Mesendoderm (in vitro differentiated cells): ENCODE measurements around the gene PNRC2.

Source experiments
- DNase-seq: peaks from one replicate; pipeline ENCODE4 v3.0.0; 2013
- H2AK5ac ChIP-seq: 2 replicates; pipeline ENCODE4 v1.6.1; 2013; ENCODE audit warnings: low read length, inconsistent platforms
- H2BK120ac ChIP-seq: 2 replicates; pipeline ENCODE4 v1.6.1; 2013; ENCODE audit warnings: low read depth, mild to moderate bottlenecking, low read length, moderate library complexity, mixed read lengths
- H2BK15ac ChIP-seq: replicated peaks from 2 replicates; pipeline ENCODE4 v1.6.1; 2013; ENCODE audit warnings: low read depth, mild to moderate bottlenecking, moderate library complexity
- H2BK5ac ChIP-seq: 2 replicates; pipeline ENCODE4 v1.6.1; 2013; ENCODE audit warnings: low read length, inconsistent platforms
- H3K18ac ChIP-seq: 2 replicates; pipeline ENCODE4 v1.6.1; 2013; ENCODE audit warnings: mild to moderate bottlenecking, low read length, mixed read lengths
- H3K23ac ChIP-seq: one replicate; pipeline ENCODE4 v1.6.1; 2013; ENCODE audit warnings: low read length
- H3K27ac ChIP-seq: 2 replicates; pipeline ENCODE4 v1.5.1; 2013; ENCODE audit warnings: low read depth, mild to moderate bottlenecking, inconsistent platforms, low read length, moderate library complexity
- H3K27me3 ChIP-seq: 2 replicates; pipeline ENCODE4 v1.6.1; 2013; ENCODE audit warnings: low read length, control low read depth, mild to moderate bottlenecking, inconsistent platforms; ENCODE audit not compliant: insufficient read depth, poor library complexity
- H3K36me3 ChIP-seq: 2 replicates; pipeline ENCODE4 v1.6.1; 2013; ENCODE audit warnings: low read length, inconsistent platforms; ENCODE audit not compliant: control insufficient read depth, insufficient read depth
- H3K4ac ChIP-seq: one replicate; pipeline ENCODE4 v1.6.1; 2013; ENCODE audit warnings: low read depth, mild to moderate bottlenecking, low read length, moderate library complexity
- H3K4me1 ChIP-seq: 2 replicates; pipeline ENCODE4 v1.6.1; 2013; ENCODE audit warnings: low read depth, low read length, inconsistent platforms; ENCODE audit not compliant: control insufficient read depth
- H3K4me2 ChIP-seq: 2 replicates; pipeline ENCODE4 v1.6.1; 2013; ENCODE audit warnings: low read length
- H3K4me3 ChIP-seq: 2 replicates; pipeline ENCODE4 v1.5.1; 2013; ENCODE audit warnings: mild to moderate bottlenecking, low read length
- H3K56ac ChIP-seq: one replicate; pipeline ENCODE4 v1.6.1; 2013; ENCODE audit warnings: low read length
- H3K79me1 ChIP-seq: 2 replicates; pipeline ENCODE4 v1.6.1; 2013; ENCODE audit warnings: low read length, inconsistent platforms
- H3K79me2 ChIP-seq: 2 replicates; pipeline ENCODE4 v1.6.1; 2013; ENCODE audit warnings: mild to moderate bottlenecking, low read length; ENCODE audit not compliant: control insufficient read depth, insufficient read depth
- H3K9ac ChIP-seq: 2 replicates; pipeline ENCODE4 v1.6.1; 2013; ENCODE audit warnings: low read length, inconsistent platforms
- H4K5ac ChIP-seq: one replicate; pipeline ENCODE4 v1.6.1; 2013; ENCODE audit warnings: low read length
- H4K8ac ChIP-seq: one replicate; pipeline ENCODE4 v1.6.1; 2013; ENCODE audit warnings: low read depth, mild to moderate bottlenecking, control low read depth, low read length, moderate library complexity
- WGBS: extraction: QIAGEN DNeasy Blood & Tissue Kit; methylation state at CpG from one replicate; pipeline ENCODE4 v1.1.7; 2013; ENCODE audit warnings: low lambda C conversion rate, missing lambda C conversion rate; ENCODE audit not compliant: insufficient coverage; ENCODE audit errors: extremely low coverage; 5-methylcytosine and 5-hydroxymethylcytosine counted together

Gene PNRC2

GRCh38 chr1:23999156-23999671 is 39.6 kb downstream of the PNRC2 start:
- DNase-seq: no peak
- H3K4ac ChIP-seq: no peak overlapping the region
- no peak overlapping the region for H3K4me2 ChIP-seq
- WGBS: no CpG with 5 or more reads among the region's 3 CpGs
- no peak overlapping the region for H2BK15ac ChIP-seq
- no peaks in the 10 kb centered on the region for H3K27me3 ChIP-seq
- no peak overlapping the region for H3K4me3 ChIP-seq
- no peak overlapping the region for H2BK120ac ChIP-seq
- H3K4me1 ChIP-seq: peaks cover 6% of the 10 kb centered on the region
- no peak overlapping the region for H4K8ac ChIP-seq
- no peak overlapping the region for H3K27ac ChIP-seq
- H4K5ac ChIP-seq: no peak overlapping the region
- H3K56ac ChIP-seq: no peak overlapping the region
- H3K23ac ChIP-seq: no peak overlapping the region
- H3K18ac ChIP-seq: no peak overlapping the region
- H3K36me3 ChIP-seq: no peaks in the 10 kb centered on the region
- H2AK5ac ChIP-seq: no peak overlapping the region
- no peak overlapping the region for H3K9ac ChIP-seq
- H3K79me2 ChIP-seq: no peaks in the 10 kb centered on the region
- H2BK5ac ChIP-seq: no peak overlapping the region
- no peaks in the 10 kb centered on the region for H3K79me1 ChIP-seq

GRCh38 chr1:24002695-24003094 is 43.1 kb downstream of the PNRC2 start:
- no peak overlapping the region for H2BK120ac ChIP-seq
- DNase-seq: no peak
- H4K8ac ChIP-seq: peak overlapping the region; percentile 39
- H3K4me3 ChIP-seq: no peak overlapping the region
- no peaks in the 10 kb centered on the region for H3K79me1 ChIP-seq
- H3K4ac ChIP-seq: no peak overlapping the region
- WGBS: no CpG with 5 or more reads among the region's 2 CpGs
- no peak overlapping the region for H2BK5ac ChIP-seq
- no peak overlapping the region for H3K18ac ChIP-seq
- H3K23ac ChIP-seq: no peak overlapping the region
- no peaks in the 10 kb centered on the region for H3K27me3 ChIP-seq
- peaks cover 6% of the 10 kb centered on the region for H3K4me1 ChIP-seq
- no peak overlapping the region for H3K27ac ChIP-seq
- H3K4me2 ChIP-seq: no peak overlapping the region
- H3K36me3 ChIP-seq: no peaks in the 10 kb centered on the region
- H2AK5ac ChIP-seq: no peak overlapping the region
- no peak overlapping the region for H3K9ac ChIP-seq
- no peak overlapping the region for H4K5ac ChIP-seq
- no peaks in the 10 kb centered on the region for H3K79me2 ChIP-seq
- H3K56ac ChIP-seq: no peak overlapping the region
- H2BK15ac ChIP-seq: no peak overlapping the region

GRCh38 chr1:24003331-24003972 is 43.8 kb downstream of the PNRC2 start:
- Histone ChIP-seq H4K8ac (no peak overlapping the region), H3K18ac (no peak overlapping the region), H3K23ac (no peak overlapping the region), H3K9ac (no peak overlapping the region), H3K79me2 (no peaks in the 10 kb centered on the region), H2BK120ac (no peak overlapping the region), H3K27me3 (no peaks in the 10 kb centered on the region), H2BK15ac (no peak overlapping the region), H3K79me1 (no peaks in the 10 kb centered on the region), H3K4ac (no peak overlapping the region), H3K4me1 (peaks cover 6% of the 10 kb centered on the region), H4K5ac (no peak overlapping the region), H3K4me2 (no peak overlapping the region), H2BK5ac (no peak overlapping the region), H3K56ac (no peak overlapping the region), H3K36me3 (no peaks in the 10 kb centered on the region), H3K4me3 (no peak overlapping the region), H2AK5ac (no peak overlapping the region), H3K27ac (no peak overlapping the region)
- WGBS: no CpG with 5 or more reads among the region's 4 CpGs
- DNase-seq: peak; percentile 43

GRCh38 chr1:24004132-24004531 is 44.5 kb downstream of the PNRC2 start:
- Histone ChIP-seq H4K8ac (no peak overlapping the region), H2BK15ac (no peak overlapping the region), H3K18ac (no peak overlapping the region), H3K23ac (no peak overlapping the region), H3K27me3 (no peaks in the 10 kb centered on the region), H3K56ac (no peak overlapping the region), H4K5ac (no peak overlapping the region), H3K79me1 (no peaks in the 10 kb centered on the region), H3K4ac (no peak overlapping the region), H2BK5ac (no peak overlapping the region), H3K79me2 (no peaks in the 10 kb centered on the region), H3K9ac (no peak overlapping the region), H3K4me2 (no peak overlapping the region), H2BK120ac (no peak overlapping the region), H3K4me1 (peaks cover 6% of the 10 kb centered on the region), H2AK5ac (no peak overlapping the region), H3K36me3 (no peaks in the 10 kb centered on the region), H3K27ac (no peak overlapping the region), H3K4me3 (no peak overlapping the region)
- no CpG with 5 or more reads among the region's 5 CpGs for WGBS
- no peak for DNase-seq

GRCh38 chr1:24005163-24005562 is 45.5 kb downstream of the PNRC2 start:
- H3K4ac ChIP-seq: no peak overlapping the region
- H3K36me3 ChIP-seq: no peaks in the 10 kb centered on the region
- H3K27ac ChIP-seq: no peak overlapping the region
- WGBS: no CpG with 5 or more reads among the region's 3 CpGs
- H4K8ac ChIP-seq: no peak overlapping the region
- H3K23ac ChIP-seq: no peak overlapping the region
- no peak overlapping the region for H3K56ac ChIP-seq
- no peaks in the 10 kb centered on the region for H3K79me1 ChIP-seq
- H3K4me1 ChIP-seq: peaks cover 6% of the 10 kb centered on the region
- H3K9ac ChIP-seq: no peak overlapping the region
- H4K5ac ChIP-seq: no peak overlapping the region
- no peak overlapping the region for H2BK120ac ChIP-seq
- H3K27me3 ChIP-seq: no peaks in the 10 kb centered on the region
- no peaks in the 10 kb centered on the region for H3K79me2 ChIP-seq
- no peak for DNase-seq
- no peak overlapping the region for H3K4me3 ChIP-seq
- no peak overlapping the region for H3K18ac ChIP-seq
- H2BK5ac ChIP-seq: no peak overlapping the region
- no peak overlapping the region for H3K4me2 ChIP-seq
- no peak overlapping the region for H2AK5ac ChIP-seq
- H2BK15ac ChIP-seq: no peak overlapping the region

GRCh38 chr1:24007079-24007478 is 47.5 kb downstream of the PNRC2 start:
- Histone ChIP-seq H3K27ac (no peak overlapping the region), H3K4me3 (no peak overlapping the region), H3K27me3 (no peaks in the 10 kb centered on the region)

More at GRCh38 chr1:24007079-24007478, 47.5 kb downstream of the PNRC2 start:
- H3K4ac ChIP-seq: no peak overlapping the region
- H3K56ac ChIP-seq: no peak overlapping the region
- H3K36me3 ChIP-seq: no peaks in the 10 kb centered on the region
- no peak overlapping the region for H2BK5ac ChIP-seq
- no peaks in the 10 kb centered on the region for H3K79me1 ChIP-seq
- no peak overlapping the region for H2BK15ac ChIP-seq
- no peak overlapping the region for H3K23ac ChIP-seq
- no peak overlapping the region for H3K9ac ChIP-seq
- DNase-seq: no peak
- no peaks in the 10 kb centered on the region for H3K79me2 ChIP-seq
- no peak overlapping the region for H3K18ac ChIP-seq
- H2BK120ac ChIP-seq: no peak overlapping the region
- H4K5ac ChIP-seq: no peak overlapping the region
- H3K4me1 ChIP-seq: peaks cover 6% of the 10 kb centered on the region
- H2AK5ac ChIP-seq: no peak overlapping the region
- H4K8ac ChIP-seq: no peak overlapping the region
- no peak overlapping the region for H3K4me2 ChIP-seq
